GM23338 (cell line): ENCODE data around the gene IQCM. TPM values are rescaled to one million over a fixed set of nuclear protein-coding genes. Genes with fewer than 3 reads are reported as not detected.
"Not testable (repeated sequence)": the region's sequence is repeated elsewhere in the genome, so short reads cannot be mapped to it uniquely, and the experiment has no call there.

Experiments used
- ATAC-seq: fragments of 200-7000 bp; cut with Tn5 transposase; 3 replicates; pipeline ENCODE4 v1.9.1; 2020
- DNase-seq: peaks from one replicate; pipeline ENCODE4 v3.0.0-alpha.2; 2015; ENCODE audit warnings: low spot score
- H2AFZ ChIP-seq: fragments of 200-600 bp; sonication (generic); 2 replicates; pipeline ENCODE4 v1.8.0; 2016; ENCODE audit warnings: antibody characterized with exemption, mild to moderate bottlenecking, moderate library complexity
- H3F3A ChIP-seq: fragments of 200-600 bp; sonication (generic); replicated peaks from 2 replicates; pipeline ENCODE4 v1.8.0; 2017; ENCODE audit warnings: antibody characterized with exemption, mixed run types, low read depth
- H3K27ac ChIP-seq: fragments of 200-600 bp; sonication (generic); 2 replicates; pipeline ENCODE4 v1.6.1; 2016; ENCODE audit warnings: low read depth
- H3K27me3 ChIP-seq: fragments of 200-600 bp; sonication (generic); 2 replicates; pipeline ENCODE4 v1.8.0; 2016; ENCODE audit warnings: mild to moderate bottlenecking, mixed run types, moderate library complexity; ENCODE audit not compliant: insufficient read depth
- H3K36me3 ChIP-seq: fragments of 200-600 bp; sonication (generic); 2 replicates; pipeline ENCODE4 v1.8.0; 2016; ENCODE audit warnings: mild to moderate bottlenecking; ENCODE audit not compliant: insufficient read depth
- H3K4me1 ChIP-seq: fragments of 200-600 bp; sonication (generic); 2 replicates; pipeline ENCODE4 v1.8.0; 2016; ENCODE audit warnings: mild to moderate bottlenecking, moderate library complexity; ENCODE audit not compliant: insufficient read depth
- H3K4me2 ChIP-seq: fragments of 200-600 bp; sonication (generic); 2 replicates; pipeline ENCODE4 v1.7.1; 2017; ENCODE audit warnings: mixed run types
- H3K4me3 ChIP-seq: fragments of 200-600 bp; sonication (generic); 2 replicates; pipeline ENCODE4 v1.6.1; 2016; ENCODE audit warnings: mixed run types
- H3K79me2 ChIP-seq: fragments of 200-600 bp; sonication (generic); replicated peaks from 2 replicates; pipeline ENCODE4 v1.8.0; 2017; ENCODE audit warnings: mild to moderate bottlenecking; ENCODE audit not compliant: insufficient read depth
- H3K9me2 ChIP-seq: fragments of 200-600 bp; sonication (generic); 2 replicates; pipeline ENCODE4 v1.8.0; 2017; ENCODE audit not compliant: insufficient read depth
- H4K20me1 ChIP-seq: fragments of 200-600 bp; sonication (generic); replicated peaks from 2 replicates; pipeline ENCODE4 v1.8.0; 2017; ENCODE audit warnings: mild to moderate bottlenecking; ENCODE audit not compliant: insufficient read depth
- H3K27ac Mint-ChIP-seq: 2 replicates; pipeline ENCODE4 v1.8.0; 2020; ENCODE audit warnings: inconsistent platforms, mild to moderate bottlenecking, moderate library complexity, mixed read lengths
- H3K27me3 Mint-ChIP-seq: 3 replicates; pipeline ENCODE4 v1.8.0; 2022; ENCODE audit warnings: low read depth, mild to moderate bottlenecking, moderate library complexity, mixed read lengths, inconsistent platforms; ENCODE audit not compliant: insufficient read depth, poor library complexity
- H3K36me3 Mint-ChIP-seq: 3 replicates; pipeline ENCODE4 v1.8.0; 2021; ENCODE audit warnings: low read depth, mild to moderate bottlenecking, inconsistent platforms, moderate library complexity, mixed read lengths
- H3K4me1 Mint-ChIP-seq: 3 replicates; pipeline ENCODE4 v1.8.0; 2020; ENCODE audit warnings: mild to moderate bottlenecking, inconsistent platforms, mixed read lengths
- H3K4me3 Mint-ChIP-seq: 3 replicates; pipeline ENCODE4 v1.8.0; 2021; ENCODE audit warnings: moderate library complexity, mild to moderate bottlenecking, inconsistent platforms, mixed read lengths
- H3K9me3 Mint-ChIP-seq: 3 replicates; pipeline ENCODE4 v1.8.0; 2020; ENCODE audit warnings: moderate library complexity, mild to moderate bottlenecking, inconsistent platforms, mixed read lengths
- CREB1 ChIP-seq: fragments of 250-450 bp; sonication (Bioruptor Pico); IDR thresholded peaks from 2 replicates; pipeline ENCODE4 v1.5.0; 2020; ENCODE audit warnings: low read depth, mild to moderate bottlenecking, moderate library complexity
- ETS1 ChIP-seq: IDR thresholded peaks from 2 replicates; pipeline ENCODE4 v1.6.1; 2016; ENCODE audit warnings: antibody characterized with exemption
- EZH2 ChIP-seq: fragments of 200-600 bp; sonication (generic); IDR thresholded peaks from one replicate; pipeline ENCODE4 v1.8.0; 2017; ENCODE audit warnings: antibody characterized with exemption, mild to moderate bottlenecking, low read depth; ENCODE audit not compliant: unreplicated experiment
- JUNB ChIP-seq: IDR thresholded peaks from one replicate; pipeline ENCODE4 v1.6.1; 2016; ENCODE audit warnings: antibody characterized with exemption; ENCODE audit not compliant: unreplicated experiment
- POLR2AphosphoS5 ChIP-seq: IDR thresholded peaks from 2 replicates; pipeline ENCODE4 v1.6.1; 2016; ENCODE audit warnings: antibody characterized with exemption, low read depth
- REST ChIP-seq: IDR thresholded peaks from one replicate; pipeline ENCODE4 v1.6.1; 2018; ENCODE audit warnings: antibody characterized with exemption; ENCODE audit not compliant: unreplicated experiment
- STAT1 ChIP-seq: IDR thresholded peaks from one replicate; pipeline ENCODE4 v1.6.1; 2016; ENCODE audit warnings: antibody characterized with exemption; ENCODE audit not compliant: unreplicated experiment
- ZNF114 ChIP-seq: fragments of 250-450 bp; sonication (Bioruptor Pico); IDR thresholded peaks from 2 replicates; pipeline ENCODE4 v1.5.0; 2020; ENCODE audit warnings: mild to moderate bottlenecking, moderate library complexity
- ZNF331 ChIP-seq: fragments of 250-450 bp; sonication (Bioruptor Pico); IDR thresholded peaks from 2 replicates; pipeline ENCODE4 v1.5.0; 2020; ENCODE audit warnings: low read depth, mild to moderate bottlenecking, moderate library complexity
- polyA plus RNA-seq: library from polyadenylated mRNA; unstranded; fragments of >200 nt; fragmentation: Nextera tagmentation; extraction: Ambion mirVana; gene quantifications from 2 replicates; pipeline ENCODE4 v1.2.1, GENCODE V29; 2016
- total RNA-seq: library from RNA; depleted of rRNA; stranded (reverse); fragments of >200 nt; shearing (Covaris generic); gene quantifications from 2 replicates; pipeline ENCODE4 v1.2.3, GENCODE V29; 2014

Gene IQCM
- total and polyA plus RNA-seq, 2 experiments from 2014 or later = not detected

GRCh38 chr4:149343614-149344013, 472.0 kb downstream of the IQCM start:
- Histone ChIP-seq H3K27me3 (no peaks in the 10 kb centered on the region), H3K4me2 (no peak overlapping the region), H2AFZ (no peak overlapping the region), H4K20me1 (no peaks in the 10 kb centered on the region), H3K4me1 (no peaks in the 10 kb centered on the region), H3K36me3 (no peaks in the 10 kb centered on the region), H3F3A (no peaks in the 10 kb centered on the region), H3K27ac (no peak overlapping the region), H3K79me2 (no peaks in the 10 kb centered on the region), H3K9me2 (no peaks in the 10 kb centered on the region; the same call in 1 of the 2 replicates), H3K4me3 (no peak overlapping the region)
- H3K36me3 Mint-ChIP-seq = no peaks in the 10 kb centered on the region
- no peak for TF ChIP-seq CREB1
- ATAC-seq (no peak), DNase-seq (no peak)
- H3K27ac Mint-ChIP-seq = no peak overlapping the region
- H3K4me3 Mint-ChIP-seq = no peak overlapping the region
- H3K4me1 Mint-ChIP-seq = no peaks in the 10 kb centered on the region
- H3K27me3 Mint-ChIP-seq = no peaks in the 10 kb centered on the region
- peaks cover 9% of the 10 kb centered on the region; the same call in 1 of the 3 replicates for H3K9me3 Mint-ChIP-seq

- H3K27ac Mint-ChIP-seq, H3K4me3 Mint-ChIP-seq, H3K36me3 Mint-ChIP-seq, H3K79me2 ChIP-seq, H3K4me2 ChIP-seq, H3K4me3 ChIP-seq, H3K27me3 ChIP-seq, H4K20me1 ChIP-seq, H3K9me2 ChIP-seq, DNase-seq, H3K4me1 ChIP-seq, ATAC-seq, H3K4me1 Mint-ChIP-seq, H3F3A ChIP-seq, H3K36me3 ChIP-seq, H2AFZ ChIP-seq, H3K27ac ChIP-seq, H3K27me3 Mint-ChIP-seq: not testable (repeated sequence)
- peaks cover 26% of the 10 kb centered on the region for H3K9me3 Mint-ChIP-seq
Observed at GRCh38 chr4:149341117-149341516, 474.5 kb downstream of the IQCM start.

DNA sequence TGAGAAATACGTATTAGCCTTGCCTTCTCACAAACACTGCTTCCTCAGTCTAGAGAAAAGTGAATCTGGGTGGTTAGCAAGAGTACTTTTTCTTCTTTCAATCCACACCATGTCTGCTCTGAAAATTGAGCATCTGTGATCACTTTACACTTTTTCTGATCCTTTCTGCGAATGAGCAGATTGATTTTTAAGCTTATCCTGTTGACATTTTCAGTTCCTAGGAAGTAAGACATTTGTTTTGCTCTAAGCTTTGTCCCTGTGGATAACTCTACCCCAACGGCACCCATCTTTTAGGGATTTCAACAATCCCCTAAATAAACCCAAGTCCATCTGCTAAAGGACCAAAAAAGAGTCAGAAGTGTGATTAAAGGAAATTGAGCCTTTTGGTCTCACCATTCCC, 487.5 kb downstream of the IQCM start:
- H3K27me3 Mint-ChIP-seq = peaks cover under 1% of the 10 kb centered on the region
- Histone ChIP-seq H3K4me1 (no peaks in the 10 kb centered on the region), H3K27ac (no peak overlapping the region), H3K36me3 (no peaks in the 10 kb centered on the region; the same call in 1 of the 2 replicates), H3F3A (no peaks in the 10 kb centered on the region), H3K27me3 (no peaks in the 10 kb centered on the region), H3K4me2 (no peak overlapping the region), H2AFZ (no peak overlapping the region), H4K20me1 (no peaks in the 10 kb centered on the region), H3K4me3 (no peak overlapping the region), H3K9me2 (0 out of 2 replicates have a peak, but pooled peaks cover 6% of the 10 kb centered on the region), H3K79me2 (no peaks in the 10 kb centered on the region)
- ATAC-seq (no peak), DNase-seq (no peak)
- peaks cover 23% of the 10 kb centered on the region; the same call in 2 of the 3 replicates for H3K36me3 Mint-ChIP-seq
- H3K9me3 Mint-ChIP-seq = peaks cover 28% of the 10 kb centered on the region
- no peak overlapping the region for H3K27ac Mint-ChIP-seq
- no peak overlapping the region for H3K4me3 Mint-ChIP-seq
- H3K4me1 Mint-ChIP-seq = no peaks in the 10 kb centered on the region
- TF ChIP-seq STAT1 = no peak
- no peak for TF ChIP-seq ZNF331 (CRISPR knock-in tag)
- TF ChIP-seq POLR2AphosphoS5 = no peak
- no peak for TF ChIP-seq ETS1
- no peak for TF ChIP-seq EZH2
- no peak for TF ChIP-seq REST
- TF ChIP-seq ZNF114 (CRISPR knock-in tag) = no peak
- no peak for TF ChIP-seq JUNB
